DMS79 treated with DMSO at 0.1 percent for 48 hours (cell line): ENCODE data around the gene SINHCAF.
A peak's percentile ranks its signal among the peaks of the same experiment; 100 is the strongest.
"Not testable (repeated sequence)": the region's sequence is repeated elsewhere in the genome, so short reads cannot be mapped to it uniquely, and the experiment has no call there.

Experiments used
- DNase-seq: peaks from one replicate; lab custom pipeline; 2025; lab: John Stamatoyannopoulos, UW

SINHCAF gene, protein sequence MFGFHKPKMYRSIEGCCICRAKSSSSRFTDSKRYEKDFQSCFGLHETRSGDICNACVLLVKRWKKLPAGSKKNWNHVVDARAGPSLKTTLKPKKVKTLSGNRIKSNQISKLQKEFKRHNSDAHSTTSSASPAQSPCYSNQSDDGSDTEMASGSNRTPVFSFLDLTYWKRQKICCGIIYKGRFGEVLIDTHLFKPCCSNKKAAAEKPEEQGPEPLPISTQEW

DNA sequence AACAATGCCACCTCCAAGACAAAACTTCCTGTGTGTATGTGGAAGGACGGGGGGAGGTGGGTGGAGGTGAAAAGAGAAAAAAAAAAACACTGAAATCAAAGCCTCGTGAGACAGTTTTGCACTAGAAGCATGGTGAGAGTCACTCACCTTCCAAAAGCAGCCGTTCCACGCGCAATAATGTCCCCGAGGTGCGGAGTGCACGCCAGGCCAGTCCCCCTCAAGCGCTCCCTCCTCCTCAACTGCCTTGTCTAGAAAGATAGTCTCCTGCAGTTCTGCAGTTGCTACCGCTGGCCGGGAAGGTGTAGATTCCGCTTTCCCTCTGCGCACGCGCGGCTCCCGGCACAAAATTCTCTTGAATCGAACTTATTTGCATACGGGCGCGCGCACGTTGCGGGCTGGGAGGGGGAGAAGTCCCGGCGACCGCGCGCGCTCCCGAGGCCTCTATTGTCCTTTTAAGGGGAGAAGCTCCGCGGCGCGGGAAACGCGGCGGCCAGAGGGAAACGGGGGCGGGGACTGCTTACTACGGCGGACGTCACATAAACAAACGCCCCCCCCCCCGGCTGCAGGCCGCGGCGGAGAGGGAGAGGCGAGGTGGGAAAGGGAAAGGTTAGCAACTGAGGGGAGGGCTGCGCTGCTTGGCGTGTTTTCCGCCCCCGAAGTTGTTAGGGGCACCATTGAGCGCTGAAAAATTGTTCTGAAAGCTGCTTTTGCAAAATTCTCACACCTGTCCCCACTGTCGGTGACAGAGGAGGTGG is at the start of gene SINHCAF:
Gene SINHCAF, minus strand, starts transcription at position 274 of the 755 bp plus-strand sequence. CDS start 27,946 bp downstream, outside the sequence.
- DNase-seq: peak; percentile 98

DNA sequence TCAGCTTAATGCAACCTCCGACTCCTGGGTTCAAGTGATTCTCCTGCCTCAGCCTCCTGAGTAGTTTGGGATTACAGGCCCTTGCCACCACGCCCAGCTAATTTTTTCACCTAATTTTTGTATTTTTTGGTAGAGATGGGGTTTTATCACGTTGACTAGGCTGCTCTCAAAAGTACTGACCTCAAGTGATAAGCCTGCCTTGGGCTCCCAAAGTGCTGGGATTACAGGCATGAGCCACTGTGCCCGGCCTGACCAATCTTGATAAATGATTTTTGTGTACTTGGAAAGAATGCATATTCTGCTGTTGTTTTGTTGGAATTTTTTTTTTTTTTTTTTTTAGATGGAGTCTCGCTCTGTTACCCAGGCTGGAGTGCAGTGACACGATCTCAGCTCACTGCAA is 49.5 kb upstream of the SINHCAF start:
- not testable (repeated sequence) for DNase-seq

DNA sequence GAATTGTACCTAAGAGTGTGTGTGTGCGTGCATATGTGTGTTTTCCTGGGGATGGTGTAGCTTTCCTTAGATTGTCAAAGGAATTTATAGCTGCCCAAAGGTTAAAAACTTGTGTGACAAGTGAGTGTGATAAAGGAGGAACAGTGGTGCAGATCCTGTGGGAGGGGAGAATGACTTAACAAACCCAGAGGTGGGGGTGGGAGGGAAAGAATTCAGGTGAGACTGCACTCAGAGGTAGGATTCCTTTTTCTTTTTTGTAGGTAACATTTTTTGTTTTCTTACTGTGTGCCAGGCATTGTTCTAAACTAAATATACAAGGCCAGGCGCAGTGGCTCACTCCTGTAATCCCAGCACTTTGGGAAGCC is 45.3 kb upstream of the SINHCAF start:
- no peak for DNase-seq

DNA sequence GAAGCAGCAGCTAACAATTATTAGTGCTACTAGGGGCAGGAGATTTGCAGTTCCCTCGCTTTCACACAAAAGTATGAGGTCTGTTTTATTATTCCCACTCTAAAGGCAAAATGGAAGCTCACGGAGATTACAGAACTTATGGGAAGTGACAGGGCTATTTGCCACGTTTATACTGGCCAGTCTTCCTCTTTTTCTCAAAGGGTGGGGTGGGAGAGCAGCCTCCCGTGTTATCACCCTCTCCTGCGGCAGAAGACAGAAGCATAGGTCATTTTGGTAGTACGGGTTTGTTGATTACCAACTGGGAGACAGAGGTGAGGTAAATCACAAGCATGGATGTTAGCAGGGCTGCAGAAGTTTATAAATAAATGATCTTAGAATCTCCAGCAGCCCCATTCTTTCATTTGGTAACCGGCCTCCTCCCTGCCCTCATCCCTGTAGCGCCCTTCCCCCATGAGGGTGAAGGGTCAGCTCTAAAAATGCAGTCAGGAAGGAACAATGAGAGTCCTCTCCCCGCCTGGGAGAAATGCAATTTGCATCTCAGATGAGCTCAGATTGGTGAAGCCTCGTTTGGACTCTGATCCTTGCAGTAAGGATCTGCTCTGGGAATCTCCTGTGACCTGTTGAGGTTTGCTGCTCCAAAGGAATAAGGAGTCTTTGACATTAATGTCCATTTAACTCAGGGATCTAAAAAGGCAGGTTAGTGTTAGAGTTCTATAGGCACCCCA is 44.7 kb upstream of the SINHCAF start:
- peak; percentile 45 for DNase-seq

DNA sequence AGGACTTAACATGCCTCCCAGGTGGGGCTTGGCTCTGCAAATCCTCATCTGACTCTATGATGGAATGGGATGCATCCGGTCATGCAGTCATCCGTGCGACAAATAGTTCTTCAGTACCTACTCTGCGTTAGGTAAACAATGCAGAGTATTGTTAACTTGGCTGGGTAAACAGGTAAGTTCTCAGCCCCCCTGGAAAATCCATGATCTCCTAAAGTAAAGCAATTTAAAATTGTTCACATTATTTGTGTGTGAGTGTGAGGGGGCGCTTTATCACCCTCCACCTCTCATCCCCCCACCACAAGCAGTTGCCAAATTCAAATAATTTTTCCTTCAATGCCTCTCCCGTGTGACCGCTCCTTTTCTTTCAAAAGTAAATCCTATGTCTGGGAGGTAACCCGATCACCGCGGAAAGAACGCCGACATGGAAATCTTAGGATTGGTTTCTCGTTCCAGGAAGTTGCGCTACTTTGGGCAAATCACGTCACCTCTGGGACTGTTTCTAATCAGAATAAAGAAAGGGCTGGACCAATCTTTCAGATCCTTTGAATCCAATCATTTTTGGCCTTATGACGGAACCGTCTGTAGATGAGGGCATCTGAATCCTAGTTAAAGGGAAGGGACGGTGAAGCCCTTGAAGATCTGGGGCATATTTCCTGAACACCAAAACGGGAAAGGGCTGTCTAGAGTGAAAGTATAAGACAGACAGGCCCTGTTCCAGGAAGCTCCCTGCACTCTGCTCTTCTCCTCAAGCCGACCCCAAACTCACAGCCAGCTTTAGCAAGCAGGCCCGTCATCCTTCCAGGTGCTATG is 44.0 kb upstream of the SINHCAF start:
- peak; percentile 93 for DNase-seq

DNA sequence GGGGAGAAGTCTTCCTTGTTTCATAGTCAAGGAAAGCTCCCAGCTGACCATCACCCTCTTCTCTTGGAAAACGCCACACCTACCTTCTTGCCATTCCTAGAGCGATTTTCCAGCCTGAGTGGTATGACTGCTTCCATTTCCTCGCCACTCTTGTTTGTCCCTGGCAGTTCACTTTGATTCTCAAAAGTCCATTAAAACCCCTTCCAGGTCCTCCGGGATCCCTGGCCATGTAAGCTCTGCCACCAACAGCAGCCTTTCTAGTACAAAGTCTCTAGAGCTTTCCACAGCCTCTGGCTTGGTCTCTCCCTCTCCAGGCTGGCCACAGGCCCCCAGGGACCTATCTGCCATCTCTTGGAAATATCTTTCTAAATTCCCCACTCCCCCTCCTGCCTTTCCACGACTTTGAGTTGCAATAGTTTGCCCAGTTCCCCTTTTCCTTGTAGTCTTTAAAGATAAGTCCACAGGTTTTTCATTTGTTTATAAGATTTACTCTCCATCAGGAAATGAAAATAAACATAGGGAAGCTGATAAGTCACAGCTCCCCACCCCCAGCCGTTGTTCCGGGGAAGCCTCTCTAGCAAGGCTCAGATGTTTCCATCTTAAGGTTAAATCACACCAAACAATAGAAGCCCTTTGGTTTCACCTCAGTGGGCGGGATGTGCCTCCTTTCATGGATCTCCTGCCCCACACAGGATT is 42.9 kb upstream of the SINHCAF start:
- DNase-seq: peak; percentile 83

DNA sequence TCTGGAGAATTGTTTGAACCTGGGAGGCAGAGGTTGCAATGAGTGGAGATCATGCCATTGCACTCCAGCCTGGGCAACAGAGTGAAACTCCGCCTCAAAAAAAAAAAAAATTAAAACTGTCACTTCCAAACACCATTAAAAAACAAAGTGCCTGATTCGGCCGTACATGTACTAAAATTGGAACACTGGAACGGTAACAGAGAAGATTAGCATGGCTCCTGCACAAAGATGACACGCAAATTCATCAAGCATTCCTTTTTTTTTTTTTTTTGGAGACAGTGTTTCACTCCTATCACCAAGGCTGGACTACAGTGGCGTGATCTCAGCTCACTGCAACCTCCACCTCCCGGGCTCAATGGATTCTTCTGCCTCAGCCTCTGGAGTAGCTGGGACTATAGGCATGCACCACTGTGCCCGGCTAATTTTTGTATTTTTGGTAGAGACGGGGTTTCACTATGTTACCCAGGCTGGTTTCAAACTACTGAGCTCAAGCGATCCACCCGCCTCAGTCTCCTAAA is 40.2 kb upstream of the SINHCAF start:
- DNase-seq: no peak

DNA sequence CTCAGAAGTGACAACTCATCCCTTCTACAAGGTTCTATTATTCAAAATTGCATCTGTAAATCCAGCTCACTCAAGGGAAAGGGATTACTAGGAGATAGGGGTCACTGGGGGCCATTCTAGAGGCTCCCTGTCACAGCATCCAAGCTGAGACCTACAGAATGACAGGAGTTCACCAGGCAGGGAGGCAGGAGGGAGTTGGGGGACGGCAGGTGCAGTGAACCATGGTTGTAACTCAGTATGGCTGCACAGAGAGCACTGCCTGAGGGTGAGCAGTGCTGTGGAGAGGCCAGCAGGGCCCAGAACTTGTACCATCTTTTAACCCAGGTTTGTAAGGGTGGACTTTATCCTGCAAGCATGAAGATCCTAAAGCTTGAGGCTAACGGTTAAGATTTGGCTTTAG is 37.9 kb upstream of the SINHCAF start:
- no peak for DNase-seq

DNA sequence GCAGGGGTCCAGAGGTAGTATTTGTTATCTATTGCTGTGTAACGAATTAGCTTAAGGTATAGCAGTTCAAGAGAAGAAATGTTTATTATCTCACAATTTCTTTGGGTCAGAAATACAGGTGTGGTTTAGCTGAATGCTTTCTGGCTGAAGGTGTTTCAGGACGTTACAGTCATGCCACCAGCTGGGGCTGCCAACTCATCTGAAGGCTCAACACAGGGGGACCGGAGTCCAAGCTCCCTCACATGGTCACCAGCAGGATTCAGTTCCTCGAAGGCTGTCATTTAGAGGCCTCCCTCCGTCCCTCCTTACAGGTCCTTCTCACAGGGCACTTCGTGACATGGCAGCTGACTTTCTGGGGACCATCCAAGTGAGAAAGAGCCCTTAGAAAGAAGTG is 37.5 kb upstream of the SINHCAF start:
- peak; percentile 62 for DNase-seq

DNA sequence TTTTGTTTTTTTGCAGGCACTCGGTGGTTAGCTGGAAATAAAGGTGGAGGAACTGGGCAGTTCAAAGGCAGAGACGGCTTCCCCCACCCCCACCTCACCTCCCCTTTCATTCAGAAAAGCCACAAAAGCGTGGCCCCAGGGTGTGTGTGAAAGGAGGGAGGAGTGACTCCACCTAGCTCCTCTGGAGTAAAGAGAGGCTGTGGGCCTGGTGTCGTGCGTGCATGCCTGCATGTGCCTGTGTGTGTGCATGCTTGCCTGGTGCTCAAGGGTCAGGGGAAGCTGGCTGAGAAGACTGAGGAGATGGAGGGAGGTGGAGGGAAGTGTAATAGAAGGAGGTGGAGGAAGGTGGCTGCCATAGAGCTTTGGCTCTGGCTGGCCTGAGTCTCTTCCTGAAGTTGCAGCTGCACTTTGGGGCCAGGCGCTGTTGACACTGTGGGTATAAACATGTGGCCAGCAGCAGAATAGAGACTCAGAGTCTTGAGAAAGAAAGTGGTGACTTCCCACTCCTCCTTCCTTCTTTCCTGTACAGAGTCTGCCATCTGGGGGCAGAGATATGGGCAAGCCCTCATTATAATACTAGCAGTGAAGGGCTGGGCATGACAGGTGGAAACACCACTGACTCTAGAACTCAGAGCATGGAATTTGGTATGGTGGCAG is 36.9 kb upstream of the SINHCAF start:
- DNase-seq: peak; percentile 94

DNA sequence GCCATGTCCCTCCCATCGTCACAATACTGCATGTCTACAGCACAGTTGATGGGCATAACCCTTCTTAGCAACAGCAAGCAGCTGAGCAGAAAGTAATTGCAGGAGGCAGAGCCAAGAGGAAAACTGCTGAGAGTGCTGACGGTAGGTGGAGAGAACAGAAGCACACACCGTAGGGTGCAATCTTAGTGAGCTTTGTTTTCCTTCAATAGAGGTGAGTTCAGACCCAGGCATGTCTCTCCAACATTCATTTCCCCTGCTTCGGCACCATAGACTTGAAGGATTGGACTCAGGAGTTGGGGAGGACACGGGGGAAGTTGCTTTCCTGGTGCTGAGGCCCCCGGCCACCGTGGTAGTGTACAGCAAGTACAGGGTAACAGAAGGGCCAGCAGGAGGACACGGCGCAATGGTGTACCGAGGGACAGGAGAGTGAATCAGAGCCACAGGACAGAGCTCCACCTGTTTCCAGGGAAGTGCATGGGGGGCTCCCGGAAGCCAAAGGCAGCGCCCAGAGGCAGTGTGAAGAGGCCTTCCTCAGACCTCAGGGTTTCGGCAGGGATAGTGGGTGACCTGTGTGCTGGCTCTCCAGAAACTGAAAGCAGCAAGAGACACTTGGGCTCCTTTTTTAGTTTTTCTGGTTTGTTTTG is 36.3 kb upstream of the SINHCAF start:
- DNase-seq: peak; percentile 94

DNA sequence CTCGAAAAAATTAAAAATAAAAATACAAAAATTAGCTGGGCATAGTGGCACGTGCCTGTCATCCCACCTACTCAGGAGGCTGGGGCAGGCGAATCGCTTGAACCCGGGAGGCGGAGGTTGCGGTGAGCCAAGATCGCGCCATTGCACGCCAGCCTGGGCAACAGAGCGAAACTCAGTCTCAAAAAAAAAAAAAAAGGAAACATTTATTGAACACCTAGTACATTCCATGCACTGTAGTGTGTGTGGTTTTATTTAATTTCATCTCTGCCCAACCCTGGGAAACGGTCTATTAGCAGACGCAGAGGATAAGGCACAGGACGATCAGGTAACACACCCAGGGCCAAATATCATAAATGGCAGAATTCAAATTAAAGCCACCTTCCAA is 35.8 kb upstream of the SINHCAF start:
- DNase-seq: no peak

DNA sequence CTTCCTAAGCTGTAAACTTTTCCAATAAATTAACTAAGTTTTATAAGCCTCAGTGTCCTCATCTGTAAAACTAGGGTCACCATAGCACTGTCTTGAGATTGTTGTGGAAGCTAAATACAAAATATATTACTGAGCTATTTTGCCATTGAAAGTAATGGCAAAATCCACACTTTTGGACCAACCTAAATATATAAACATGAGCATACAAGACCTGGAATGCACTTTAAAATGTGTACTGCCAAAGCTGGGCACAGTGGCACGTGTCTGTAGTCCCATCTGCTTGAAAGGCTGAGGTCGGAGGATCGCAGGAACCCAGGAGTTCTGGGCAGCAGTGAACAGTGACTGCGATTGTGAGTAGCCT is 29.8 kb upstream of the SINHCAF start:
- DNase-seq: no peak

DNA sequence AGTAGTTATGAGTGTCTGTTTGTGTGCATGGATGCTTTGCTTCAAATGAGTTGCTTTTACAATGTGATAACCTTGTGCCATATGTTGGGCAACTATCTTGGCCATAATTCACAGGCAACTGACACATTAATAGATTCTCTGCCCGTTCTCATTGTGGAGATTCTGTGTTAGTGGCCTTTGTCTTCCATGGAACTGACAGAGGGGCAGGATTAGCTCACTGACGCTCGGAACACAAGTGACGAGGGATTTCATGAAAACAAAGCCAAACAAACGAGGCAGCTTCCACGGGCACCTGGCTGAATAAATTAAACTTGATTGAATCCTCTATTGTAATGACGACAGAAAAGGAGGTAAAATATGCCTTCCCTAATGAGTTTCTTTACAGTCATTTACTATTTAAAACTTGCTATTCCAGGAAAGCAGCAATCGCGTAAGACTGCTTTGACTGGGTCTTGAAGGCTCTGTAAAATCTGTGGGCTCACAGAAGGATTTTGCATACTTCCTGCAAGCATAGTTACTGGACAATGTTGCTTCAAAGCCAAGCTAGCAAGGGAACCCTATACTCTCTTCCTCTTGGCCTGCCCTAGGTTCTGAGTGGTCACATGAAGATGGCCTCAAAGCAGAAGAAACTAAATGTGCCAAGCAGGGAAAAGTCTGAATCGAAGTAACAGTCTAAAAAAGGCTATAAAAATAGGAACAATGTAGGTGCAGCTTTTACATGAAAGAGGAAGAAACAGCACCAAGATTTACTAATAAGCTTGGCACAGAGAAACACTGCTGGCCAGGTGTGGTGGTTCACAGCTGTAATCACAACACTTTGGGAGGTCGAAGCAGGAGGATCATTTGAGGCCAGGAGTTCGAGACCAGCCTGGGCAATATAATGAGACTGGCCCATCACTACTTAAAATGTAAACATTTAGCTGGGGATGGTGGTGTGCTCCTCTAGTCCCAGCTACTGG is 28.1 kb upstream of the SINHCAF start:
- DNase-seq: peak; percentile 82

DNA sequence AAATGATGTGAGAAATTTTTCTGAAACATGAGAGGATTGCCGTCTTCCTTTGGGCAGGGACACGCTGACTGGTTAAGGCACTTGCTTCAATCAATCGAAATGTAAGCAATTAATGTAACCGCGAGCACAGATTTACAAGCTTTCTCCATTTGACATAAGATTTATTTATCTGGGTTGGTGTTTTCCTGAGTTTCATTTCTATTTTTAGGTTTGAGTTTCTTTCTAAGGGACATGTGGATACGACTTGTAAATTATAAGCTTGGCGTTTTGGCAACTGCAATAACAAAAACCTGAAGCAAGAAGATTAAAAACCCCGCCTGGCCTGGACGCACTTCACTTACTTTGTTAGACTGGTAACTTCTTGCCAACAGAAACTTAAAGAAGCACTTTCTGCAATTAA is 20.3 kb upstream of the SINHCAF start:
- DNase-seq: peak; percentile 70

DNA sequence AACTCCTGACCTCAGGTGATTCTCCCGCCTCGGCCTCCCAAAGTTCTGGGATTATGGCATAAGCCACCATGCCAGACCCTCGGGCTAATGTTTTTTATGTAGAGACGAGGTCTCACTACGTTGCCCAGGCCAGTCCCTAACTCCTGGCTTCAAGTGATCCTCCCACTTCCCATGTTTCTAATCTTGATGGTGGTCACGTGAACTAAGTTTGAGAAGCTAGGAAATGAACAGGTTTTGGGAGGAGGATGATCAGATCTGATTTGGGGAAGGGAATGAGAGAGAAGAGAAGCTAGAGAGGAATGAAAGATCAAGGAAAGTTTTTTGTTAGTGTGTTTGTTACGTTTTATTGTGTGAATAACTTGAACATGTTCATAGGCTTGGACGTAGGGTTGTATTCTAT is 17.2 kb upstream of the SINHCAF start:
- no peak for DNase-seq

DNA sequence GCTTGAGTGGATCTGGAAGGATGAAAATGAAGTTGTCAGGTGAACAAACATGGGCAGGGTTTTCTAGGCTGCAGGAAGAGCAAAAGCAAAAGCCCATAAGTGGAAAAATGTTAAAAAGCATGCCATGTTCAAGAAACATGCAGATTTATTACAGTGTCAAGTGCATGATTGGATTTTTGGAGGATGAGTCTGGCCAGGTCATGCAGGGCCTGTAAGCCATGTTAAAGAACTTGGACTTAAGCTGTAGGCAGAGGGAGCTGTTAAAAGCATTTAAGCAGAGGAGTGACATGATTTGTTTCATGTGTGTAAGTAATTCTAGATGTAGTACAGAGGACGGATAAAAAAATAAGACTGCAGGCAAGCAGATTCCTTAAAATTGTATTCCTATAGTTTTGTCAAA is 16.3 kb upstream of the SINHCAF start:
- DNase-seq: peak; percentile 81

DNA sequence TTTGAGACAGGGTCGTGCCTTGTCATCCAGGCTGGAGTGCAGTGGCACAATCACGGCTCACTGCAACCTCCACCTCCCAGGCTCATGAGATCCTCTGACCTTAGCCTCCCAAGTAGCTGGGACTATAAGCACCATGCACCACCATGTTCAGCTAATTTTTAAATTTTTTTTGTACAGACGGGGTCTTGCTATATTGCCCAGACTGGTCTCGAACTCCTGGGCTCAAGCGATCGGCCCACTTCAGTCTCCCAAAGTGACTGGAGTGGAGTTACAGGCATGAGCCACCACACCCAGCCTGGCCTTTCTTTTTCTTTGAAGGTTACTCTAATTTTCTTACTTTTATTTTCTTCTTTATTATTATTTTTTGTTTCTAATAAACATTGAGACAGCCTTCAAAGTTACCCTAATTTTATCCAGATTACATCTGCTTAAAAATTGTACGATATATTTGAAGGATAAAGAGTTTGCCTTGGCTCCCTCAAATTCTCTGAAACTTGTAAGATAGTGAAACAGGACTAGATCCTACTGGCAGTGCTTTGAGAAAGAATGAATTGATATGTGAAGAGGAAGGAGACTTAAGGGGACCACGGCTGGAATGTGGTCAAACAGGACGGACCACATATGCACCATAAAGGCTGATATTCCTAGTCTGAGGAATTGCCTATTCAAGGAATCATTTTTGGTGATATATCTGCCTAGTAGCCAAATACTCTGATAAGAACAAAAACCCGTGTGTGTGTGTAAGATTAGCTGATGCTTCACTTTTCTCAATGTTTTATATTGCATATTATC is 14.1 kb upstream of the SINHCAF start:
- DNase-seq: peak; percentile 15
